Lung (tissue), 12 donors: ENCODE data around the gene HSF2. TPM values are rescaled to one million over a fixed set of nuclear protein-coding genes. Genes with fewer than 3 reads are reported as not detected.

Source experiments
- ATAC-seq: fragments of 200-7000 bp; cut with Tn5 transposase; one replicate; pipeline ENCODE4 v1.9.1; 2020; ENCODE audit warnings: moderate number of reproducible peaks; ENCODE audit not compliant: insufficient read depth, low FRiP score
- DNase-seq, 3 donors: peaks; one replicate each; pipeline ENCODE4 v3.0.0-alpha.2; 2013 to 2017
- H3K27ac ChIP-seq, 2 donors: one replicate each; pipeline ENCODE4 v1.5.1; 2013; ENCODE audit warnings: mild to moderate bottlenecking in 2 of 2, moderate library complexity in 2 of 2, control low read depth in 1 of 2, inconsistent platforms in 1 of 2, low read depth in 1 of 2, low read length in 1 of 2
- H3K27me3 ChIP-seq, 3 donors: one replicate each; pipeline ENCODE4 v1.5.1; 2013; ENCODE audit warnings: low read length in 2 of 3; ENCODE audit not compliant: control insufficient read depth in 3 of 3, insufficient read depth in 3 of 3
- H3K36me3 ChIP-seq, 4 donors: one replicate each; pipeline ENCODE4 v1.5.1; 2013; ENCODE audit warnings: low read length in 4 of 4, mild to moderate bottlenecking in 1 of 4, moderate library complexity in 1 of 4; ENCODE audit not compliant: control insufficient read depth in 4 of 4, insufficient read depth in 4 of 4
- H3K4me1 ChIP-seq, 5 donors: one replicate each; pipeline ENCODE4 v1.5.1; 2013; ENCODE audit warnings: low read length in 5 of 5, mild to moderate bottlenecking in 2 of 5, moderate library complexity in 1 of 5; ENCODE audit not compliant: control insufficient read depth in 5 of 5, insufficient read depth in 5 of 5
- H3K4me3 ChIP-seq: one replicate; pipeline ENCODE4 v1.5.1; 2013; ENCODE audit warnings: mild to moderate bottlenecking, control low read depth, moderate library complexity
- H3K9ac ChIP-seq, 2 donors: one replicate each; pipeline ENCODE4 v1.5.1; 2013; ENCODE audit warnings: low read length in 2 of 2, control low read depth in 1 of 2; ENCODE audit not compliant: insufficient read depth in 1 of 2
- H3K9me3 ChIP-seq, 4 donors: one replicate each; pipeline ENCODE4 v1.5.1; 2013; ENCODE audit warnings: low read length in 3 of 4, mild to moderate bottlenecking in 1 of 4, moderate library complexity in 1 of 4; ENCODE audit not compliant: control insufficient read depth in 4 of 4, insufficient read depth in 3 of 4
- WGBS, 2 donors: extraction: QIAGEN DNeasy Blood & Tissue Kit; methylation state at CpG; one replicate each; pipeline ENCODE4 v1.1.7; 2013; 5-methylcytosine and 5-hydroxymethylcytosine counted together
- polyA plus RNA-seq, 2 donors: library from polyadenylated mRNA; stranded (reverse); fragments of 200-250 nt; gene quantifications; one replicate each; pipeline ENCODE4 v1.2.1, GENCODE V29; 2013
- total RNA-seq, 2 donors: library from RNA; depleted of rRNA in 1 of 2; stranded (reverse); fragments of >200 nt in 1 of 2; gene quantifications; one replicate each; pipeline ENCODE4 v1.2.1, GENCODE V29; 2014 to 2021
- TF ChIP-seq, protein P1 (sequence below): IDR thresholded peaks from 2 replicates; pipeline ENCODE4 v1.5.1; 2012; ENCODE audit warnings: mild to moderate bottlenecking; ENCODE audit errors: control extremely low read depth, extremely low read depth
- donor health status: control.
- donor health status: control.
- donor health status: Bipolar disorder and iron deficiency.
- donor health status: healthy.
- donor health status: DM: yes; HTN: yes; CAD: no.

The HSF2 gene
- total and polyA plus RNA-seq, 4 donors: 7.0 to 36.8 (median 8.7) TPM

DNA sequence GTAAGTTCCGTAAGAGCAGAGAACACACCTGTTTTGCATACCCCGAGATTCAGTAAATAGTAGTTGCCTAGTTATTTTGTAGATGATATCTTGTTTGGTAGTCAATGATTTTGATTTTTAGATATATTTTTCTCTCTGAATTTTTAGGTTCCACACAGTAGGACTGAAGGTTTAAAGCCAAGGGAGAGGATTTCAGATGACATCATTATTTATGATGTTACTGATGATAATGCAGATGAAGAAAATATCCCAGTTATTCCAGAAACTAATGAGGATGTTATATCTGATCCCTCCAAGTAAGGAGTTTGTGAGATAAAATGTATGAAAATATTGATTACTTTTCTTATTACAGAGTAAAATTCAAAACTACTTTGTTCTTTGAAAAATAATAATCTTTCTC lies 22.6 kb downstream of the HSF2 start:
- no peak overlapping the region for H3K9ac ChIP-seq
- 95 to 98% methylated on average over 2 of the region's 2 CpGs for whole genome bisulfite sequencing, 2 donors
- TF ChIP-seq, protein P1, sequence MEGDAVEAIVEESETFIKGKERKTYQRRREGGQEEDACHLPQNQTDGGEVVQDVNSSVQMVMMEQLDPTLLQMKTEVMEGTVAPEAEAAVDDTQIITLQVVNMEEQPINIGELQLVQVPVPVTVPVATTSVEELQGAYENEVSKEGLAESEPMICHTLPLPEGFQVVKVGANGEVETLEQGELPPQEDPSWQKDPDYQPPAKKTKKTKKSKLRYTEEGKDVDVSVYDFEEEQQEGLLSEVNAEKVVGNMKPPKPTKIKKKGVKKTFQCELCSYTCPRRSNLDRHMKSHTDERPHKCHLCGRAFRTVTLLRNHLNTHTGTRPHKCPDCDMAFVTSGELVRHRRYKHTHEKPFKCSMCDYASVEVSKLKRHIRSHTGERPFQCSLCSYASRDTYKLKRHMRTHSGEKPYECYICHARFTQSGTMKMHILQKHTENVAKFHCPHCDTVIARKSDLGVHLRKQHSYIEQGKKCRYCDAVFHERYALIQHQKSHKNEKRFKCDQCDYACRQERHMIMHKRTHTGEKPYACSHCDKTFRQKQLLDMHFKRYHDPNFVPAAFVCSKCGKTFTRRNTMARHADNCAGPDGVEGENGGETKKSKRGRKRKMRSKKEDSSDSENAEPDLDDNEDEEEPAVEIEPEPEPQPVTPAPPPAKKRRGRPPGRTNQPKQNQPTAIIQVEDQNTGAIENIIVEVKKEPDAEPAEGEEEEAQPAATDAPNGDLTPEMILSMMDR: no peak
- H3K4me1 ChIP-seq: no peaks in the 10 kb centered on the region
- no peaks in the 10 kb centered on the region for H3K27me3 ChIP-seq
- H3K9me3 ChIP-seq: no peaks in the 10 kb centered on the region
- peaks cover 3 to 44% (median 25%) of the 10 kb centered on the region in 4 donors for H3K36me3 ChIP-seq
- DNase-seq (no peak), ATAC-seq (no peak)
- no peak overlapping the region for H3K27ac ChIP-seq
- H3K4me3 ChIP-seq: no peak overlapping the region

DNA sequence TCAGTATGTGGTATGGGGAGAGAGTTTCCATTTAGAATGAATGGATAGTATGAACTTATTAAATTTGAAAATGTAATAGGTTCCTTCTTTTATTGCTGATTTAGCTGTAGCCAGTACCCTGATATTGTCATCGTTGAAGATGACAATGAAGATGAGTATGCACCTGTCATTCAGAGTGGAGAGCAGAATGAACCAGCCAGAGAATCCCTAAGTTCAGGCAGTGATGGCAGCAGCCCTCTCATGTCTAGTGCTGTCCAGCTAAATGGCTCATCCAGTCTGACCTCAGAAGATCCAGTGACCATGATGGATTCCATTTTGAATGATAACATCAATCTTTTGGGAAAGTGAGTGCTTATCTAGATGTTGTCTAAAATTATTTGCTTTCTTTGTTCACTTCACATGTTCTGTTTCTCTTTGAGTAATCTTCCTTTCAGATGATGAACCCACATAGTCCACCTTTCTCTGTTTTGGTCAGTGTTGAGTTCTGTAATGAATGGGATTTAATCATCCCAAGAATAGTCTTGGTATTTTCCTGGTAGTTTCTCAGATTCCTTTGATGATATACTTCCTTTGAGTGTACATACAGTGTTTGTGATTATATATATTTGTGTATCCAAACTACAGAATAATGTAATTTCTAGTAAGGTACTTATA lies 23.3 kb downstream of the HSF2 start:
- TF ChIP-seq, protein P1: no peak
- H3K9ac ChIP-seq: no peak overlapping the region
- DNase-seq: no peak
- no peak overlapping the region for H3K27ac ChIP-seq
- no peaks in the 10 kb centered on the region for H3K27me3 ChIP-seq
- no peak for ATAC-seq
- peaks cover 5 to 42% (median 26%) of the 10 kb centered on the region in 4 donors for H3K36me3 ChIP-seq
- H3K4me3 ChIP-seq: no peak overlapping the region
- H3K4me1 ChIP-seq: no peaks in the 10 kb centered on the region
- WGBS, 2 donors: 91 to 94% methylated on average over 1 of the region's 1 CpG
- H3K9me3 ChIP-seq: no peaks in the 10 kb centered on the region

DNA sequence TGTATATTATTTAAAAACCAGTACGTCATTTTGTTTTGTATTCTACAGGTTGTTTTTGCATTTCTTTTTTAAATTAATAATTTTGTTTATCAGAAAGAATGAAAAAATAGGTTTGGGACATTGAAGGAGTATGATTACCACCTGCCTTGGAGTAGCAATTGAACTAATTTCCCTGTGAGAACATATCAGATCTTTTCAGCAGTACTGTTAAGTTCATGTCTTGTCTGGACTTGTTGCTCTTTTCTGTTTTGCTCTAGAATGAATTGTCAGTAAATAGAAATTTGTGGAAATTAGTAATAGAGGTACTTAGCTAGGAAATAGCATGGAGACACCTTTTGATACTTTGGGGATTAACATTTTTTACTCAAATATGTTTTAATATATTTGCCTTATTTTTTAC lies 24.3 kb downstream of the HSF2 start:
- WGBS, 2 donors: 90 to 91% methylated on average over 1 of the region's 1 CpG
- no peaks in the 10 kb centered on the region for H3K4me1 ChIP-seq
- no peak overlapping the region for H3K9ac ChIP-seq
- no peaks in the 10 kb centered on the region for H3K27me3 ChIP-seq
- H3K4me3 ChIP-seq: no peak overlapping the region
- TF ChIP-seq, protein P1: no peak
- peaks cover 5 to 42% (median 22%) of the 10 kb centered on the region in 4 donors for H3K36me3 ChIP-seq
- H3K27ac ChIP-seq: no peak overlapping the region
- H3K9me3 ChIP-seq: no peaks in the 10 kb centered on the region
- ATAC-seq (no peak), DNase-seq (no peak)

DNA sequence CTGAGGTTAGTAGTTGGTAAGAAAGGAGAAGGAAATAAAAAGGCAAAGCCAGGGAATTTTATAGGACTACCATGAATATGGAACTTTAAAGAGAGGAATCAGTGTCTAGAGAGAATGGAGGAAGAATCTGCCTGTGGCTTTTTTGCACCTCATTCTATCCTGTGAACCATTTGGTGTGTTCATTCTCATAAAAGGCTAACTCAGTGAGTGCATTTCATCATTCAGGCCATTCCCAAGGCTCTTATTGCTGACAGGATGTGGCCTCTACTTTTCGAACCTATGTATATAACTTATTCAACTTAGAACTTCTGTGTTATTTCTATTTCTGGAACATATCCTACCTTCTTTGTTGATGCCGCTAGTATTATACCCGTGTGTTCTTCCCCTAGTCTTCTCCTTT lies 27.1 kb downstream of the HSF2 start:
- H3K27ac ChIP-seq: no peak overlapping the region
- ATAC-seq: no peak
- 93 to 95% methylated on average over 3 of the region's 3 CpGs for WGBS, 2 donors

More for the DNA sequence above, 27.1 kb downstream of the HSF2 start:
- Histone ChIP-seq H3K36me3 (peaks cover 3 to 49% (median 20%) of the 10 kb centered on the region in 4 donors), H3K4me1 (no peaks in the 10 kb centered on the region), H3K9ac (no peak overlapping the region), H3K27me3 (no peaks in the 10 kb centered on the region), H3K4me3 (no peak overlapping the region), H3K9me3 (no peaks in the 10 kb centered on the region)
- no peak for DNase-seq
- TF ChIP-seq, protein P1: no peak
